SK-N-SH (cell line): Measurements from ENCODE around the gene RPL18. TPM values are rescaled to one million over a fixed set of nuclear protein-coding genes. Genes with fewer than 3 reads are reported as not detected.

Experiments
- CTCF ChIA-PET: fragments of 300-600, 350-600 bp; formaldehyde crosslinking; extraction: SDS; loops from one replicate; lab custom pipeline; 2021; lab: Yijun Ruan, JAX
- POLR2A ChIA-PET: fragments of 350-600 bp; sonication (Branson Sonifier 250); formaldehyde crosslinking; extraction: SDS; loops from one replicate; lab custom pipeline; 2020; ENCODE audit warnings: antibody characterized with exemption, inconsistent platforms; lab: Yijun Ruan, JAX
- DNase-seq: peaks from one replicate; pipeline ENCODE4 v3.0.0; 2012
- H2AFZ ChIP-seq: fragments of 200-600 bp; sonication (generic); 2 replicates; pipeline ENCODE4 v1.8.1; 2016; ENCODE audit warnings: antibody characterized with exemption, mild to moderate bottlenecking, low read depth
- H3F3A ChIP-seq: fragments of 200-600 bp; sonication (generic); replicated peaks from 2 replicates; pipeline ENCODE3; 2016; ENCODE audit warnings: antibody characterized with exemption, mild to moderate bottlenecking; ENCODE audit not compliant: insufficient read depth
- H3K27ac ChIP-seq, 2 experiments: fragments of 200-500 bp in 1 of 2; fragments of 200-600 bp in 1 of 2; sonication (Bioruptor generic) in 1 of 2; sonication (generic), shearing (Covaris generic) in 1 of 2; 2 replicates each; pipeline versions ENCODE4 v1.5.1 to v1.6.1; 2014 to 2016; ENCODE audit warnings: low read depth in 2 of 2, inconsistent platforms in 1 of 2, low read length in 1 of 2, mild to moderate bottlenecking in 1 of 2, mixed read lengths in 1 of 2
- H3K27me3 ChIP-seq: fragments of 200-600 bp; sonication (generic), shearing (Covaris generic); 2 replicates; pipeline ENCODE4 v1.6.1; 2016; ENCODE audit warnings: mixed run types; ENCODE audit not compliant: insufficient read depth
- H3K36me3 ChIP-seq, 2 experiments: fragments of 200-500 bp in 1 of 2; fragments of 200-600 bp in 1 of 2; sonication (Bioruptor generic) in 1 of 2; sonication (generic) in 1 of 2; replicated peaks in 1 of 2; 2 replicates each; pipeline versions ENCODE3 to v1.5.1; 2014 to 2016; ENCODE audit warnings: low read length in 1 of 2, mild to moderate bottlenecking in 1 of 2; ENCODE audit not compliant: insufficient read depth in 2 of 2, control insufficient read depth in 1 of 2
- H3K4me1 ChIP-seq, 2 experiments: fragments of 200-500 bp in 1 of 2; fragments of 200-600 bp in 1 of 2; sonication (Bioruptor generic) in 1 of 2; sonication (generic), shearing (Covaris generic) in 1 of 2; 2 replicates each; pipeline versions ENCODE4 v1.5.1 to v1.6.1; 2014 to 2016; ENCODE audit warnings: low read depth in 1 of 2, low read length in 1 of 2, mixed run types in 1 of 2; ENCODE audit not compliant: insufficient read depth in 2 of 2, control insufficient read depth in 1 of 2
- H3K4me2 ChIP-seq: fragments of 200-600 bp; sonication (generic), shearing (Covaris generic); 2 replicates; pipeline ENCODE4 v1.6.1; 2017; ENCODE audit warnings: mixed run types
- H3K4me3 ChIP-seq, 2 experiments: fragments of 200-500 bp in 1 of 2; fragments of 200-600 bp in 1 of 2; sonication (Bioruptor generic) in 1 of 2; sonication (generic), shearing (Covaris generic) in 1 of 2; 2 replicates each; pipeline versions ENCODE4 v1.5.1 to v1.8.1; 2014 to 2016; ENCODE audit warnings: low read depth in 2 of 2, inconsistent platforms in 1 of 2, low read length in 1 of 2, mild to moderate bottlenecking in 1 of 2, mixed read lengths in 1 of 2, moderate library complexity in 1 of 2
- H3K79me2 ChIP-seq: fragments of 200-600 bp; sonication (generic); 2 replicates; pipeline ENCODE4 v1.8.1; 2017; ENCODE audit warnings: mild to moderate bottlenecking; ENCODE audit not compliant: insufficient read depth
- H3K9ac ChIP-seq: fragments of 200-600 bp; sonication (generic); 2 replicates; pipeline ENCODE4 v1.6.1; 2017; ENCODE audit warnings: mixed run types
- H3K9me2 ChIP-seq: fragments of 200-600 bp; sonication (generic); 2 replicates; pipeline ENCODE4 v1.6.1; 2017; ENCODE audit warnings: mixed run types
- H3K9me3 ChIP-seq: fragments of 200-600 bp; sonication (generic); 2 replicates; pipeline ENCODE4 v1.6.1; 2017; ENCODE audit warnings: mixed run types, mild to moderate bottlenecking, moderate library complexity
- H4K20me1 ChIP-seq: fragments of 200-600 bp; sonication (generic); 2 replicates; pipeline ENCODE4 v1.6.1; 2017; ENCODE audit warnings: mild to moderate bottlenecking, mixed run types; ENCODE audit not compliant: insufficient read depth
- FOSL2 ChIP-seq: IDR thresholded peaks from 2 replicates; pipeline ENCODE4 v1.4.0; 2012; ENCODE audit warnings: low read depth, mild to moderate bottlenecking, moderate library complexity, borderline replicate concordance
- FOXJ3 ChIP-seq: sonication (generic); formaldehyde crosslinking; IDR thresholded peaks from 2 replicates; pipeline ENCODE4 v1.5.1; 2020; ENCODE audit warnings: mild to moderate bottlenecking, missing genetic modification reagents
- JUND ChIP-seq: IDR thresholded peaks from 2 replicates; pipeline ENCODE4 v1.4.0; 2012
- MAX ChIP-seq: IDR thresholded peaks from 2 replicates; pipeline ENCODE4 v1.4.0; 2012; ENCODE audit warnings: low read depth
- MEF2A ChIP-seq: IDR thresholded peaks from 2 replicates; pipeline ENCODE4 v1.4.0; 2012; ENCODE audit warnings: low read depth, borderline replicate concordance
- MXI1 ChIP-seq: IDR thresholded peaks from 2 replicates; pipeline ENCODE4 v1.6.1; 2012; ENCODE audit warnings: mild to moderate bottlenecking, low read depth, low read length, improper control_type of control experiment
- POLR2AphosphoS5 ChIP-seq: IDR thresholded peaks from 2 replicates; pipeline ENCODE4 v1.6.1; 2012; ENCODE audit warnings: low read depth, low read length
- RFX5 ChIP-seq: IDR thresholded peaks from 2 replicates; pipeline ENCODE4 v1.6.1; 2012; ENCODE audit warnings: mild to moderate bottlenecking, improper control_type of control experiment, low read length
- USF2 ChIP-seq: fragments of 150-350 bp; IDR thresholded peaks from 2 replicates; pipeline ENCODE4 v1.6.1; 2017; ENCODE audit warnings: antibody characterized with exemption, low read length, low read depth, borderline replicate concordance
- WGBS: methylation state at CpG from one replicate; pipeline ENCODE4 v1.1.6; 2017; ENCODE audit warnings: low lambda C conversion rate; 5-methylcytosine and 5-hydroxymethylcytosine counted together
- polyA plus RNA-seq, 3 experiments: library from polyadenylated mRNA; depleted of rRNA; stranded (reverse); fragments of >200 nt; gene quantifications; 2 replicates each; pipeline ENCODE4 v1.2.3, GENCODE V29; 2012

Gene RPL18
- polyA plus RNA-seq, 1 of the 3 experiments (the other 2 are of a cell fraction): 2,225 TPM

- Histone ChIP-seq H3K27ac (no peak overlapping the region; a peak in 1 of 4 replicates), H3K27me3 (no peaks in the 10 kb centered on the region)
Measured at GRCh38 chr19:48660852-48661710, 42.1 kb upstream of the RPL18 start.

GRCh38 chr19:48659768-48660167 lies 40.8 kb upstream of the RPL18 start:
- POLR2A ChIA-PET: no interaction called here
- H3F3A ChIP-seq: peaks cover 4% of the 10 kb centered on the region
- H3K27me3 ChIP-seq: no peaks in the 10 kb centered on the region
- no peaks in the 10 kb centered on the region for H4K20me1 ChIP-seq
- no peak overlapping the region for H3K4me2 ChIP-seq
- no peaks in the 10 kb centered on the region for H3K36me3 ChIP-seq
- no peaks in the 10 kb centered on the region for H3K79me2 ChIP-seq
- DNase-seq: no peak
- TF ChIP-seq FOXJ3 (CRISPR knock-in tag) (no peak), MXI1 (no peak), USF2 (no peak), FOSL2 (no peak), POLR2AphosphoS5 (no peak), RFX5 (peak; percentile 97), MEF2A (no peak)
- H3K27ac ChIP-seq: no peak overlapping the region
- H3K9me3 ChIP-seq: no peaks in the 10 kb centered on the region
- H3K9me2 ChIP-seq: no peaks in the 10 kb centered on the region
- CTCF ChIA-PET: no interaction called here
- 77% methylated on average over 5 of the region's 5 CpGs for WGBS
- H2AFZ ChIP-seq: no peak overlapping the region
- H3K9ac ChIP-seq: no peak overlapping the region
- H3K4me1 ChIP-seq: peaks cover 0 to 3% of the 10 kb centered on the region in 2 experiments; a peak in 1 of 4 replicates
- H3K4me3 ChIP-seq: no peak overlapping the region

More at GRCh38 chr19:48660852-48661710, 42.1 kb upstream of the RPL18 start:
- WGBS: 78% methylated on average over 35 of the region's 35 CpGs
- Histone ChIP-seq H3K4me1 (peaks cover 0 to 2% of the 10 kb centered on the region in 2 experiments; a peak in 1 of 4 replicates), H3F3A (peaks cover 4% of the 10 kb centered on the region)
- peak; percentile 88 for DNase-seq
- POLR2A ChIA-PET: interaction anchor here (0.7 kb wide), 1 partner anchor 42 kb away, joined by 3 read pairs; no protein-coding TSS in a partner anchor
- TF ChIP-seq JUND (no peak), MAX (peak; percentile 59; the same call in 1 of the 2 replicates), FOSL2 (no peak; the same call in 1 of the 2 replicates), RFX5 (peak; percentile 99), POLR2AphosphoS5 (no peak)
- TF ChIP-seq, all 33 proteins: peak for 2
- Histone ChIP-seq H3K4me2 (no peak overlapping the region), H3K9ac (no peak overlapping the region), H4K20me1 (no peaks in the 10 kb centered on the region), H3K9me2 (no peaks in the 10 kb centered on the region), H2AFZ (no peak overlapping the region; the same call in 1 of the 2 replicates), H3K4me3 (no peak overlapping the region), H3K36me3 (no peaks in the 10 kb centered on the region), H3K9me3 (no peaks in the 10 kb centered on the region), H3K79me2 (no peaks in the 10 kb centered on the region)
- CTCF ChIA-PET: no interaction called here
